ENCODE data around the gene ACP7. TPM values are rescaled to one million over a fixed set of nuclear protein-coding genes. Genes with fewer than 3 reads are reported as not detected.

The ACP7 gene
- total and polyA plus RNA-seq, 2 of the 8 experiments (the other 6 are each of a cell fraction or from before 2014, with no cell fraction given) = 0.27 to 0.50 TPM

DNA sequence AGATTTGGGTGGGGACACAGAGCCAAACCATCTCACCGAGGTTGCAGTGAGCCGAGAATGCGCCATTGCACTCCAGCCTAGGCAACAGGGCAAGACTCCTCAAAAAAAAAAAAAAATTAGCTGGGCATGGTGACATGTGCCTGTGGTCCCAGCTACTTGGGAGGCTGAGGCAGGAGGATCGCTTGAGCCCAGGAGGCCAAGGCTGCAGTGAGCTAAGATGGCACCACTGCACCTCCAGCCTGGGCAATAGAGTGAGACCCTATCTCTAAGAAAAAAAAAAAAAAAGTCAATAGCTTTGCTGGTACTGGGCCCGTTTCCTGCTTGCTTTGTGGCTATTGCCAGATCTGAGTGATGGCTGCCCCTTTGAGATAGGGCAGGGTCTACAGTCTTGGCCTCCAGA is 13.1 kb downstream of the ACP7 start:
- H3K14ac ChIP-seq (ENCODE audit: insufficient read length) = no peak overlapping the region
- H3K4me1 ChIP-seq (replicated peaks in 1 of 4; ENCODE audit: control insufficient read depth in 3 of 4, insufficient read depth in 4 of 4, low read length in 3 of 4) = no peaks in the 10 kb centered on the region
- DNase-seq (ENCODE audit: low read depth in 1 of 2, low spot score in 2 of 2) (no peak), FAIRE-seq (no peak)
- peaks cover 0 to 9% (median 6%) of the 10 kb centered on the region in 4 experiments; a peak in 5 of 7 replicates for H3K27me3 ChIP-seq (replicated peaks in 1 of 4; ENCODE audit: control insufficient read depth in 3 of 4, extremely low read depth in 1 of 4, insufficient read depth in 3 of 4, low read length in 3 of 4)
- H3K23ac ChIP-seq (ENCODE audit: insufficient read length) = no peak overlapping the region
- H2BK20ac ChIP-seq (ENCODE audit: low read length) = no peak overlapping the region
- no peak overlapping the region for H2BK15ac ChIP-seq (ENCODE audit: low read length)
- no peak overlapping the region for H4K91ac ChIP-seq (replicated peaks; ENCODE audit: insufficient read length, low read length)
- H3K79me2 ChIP-seq (ENCODE audit: control insufficient read depth in 1 of 2, insufficient read depth in 2 of 2, low read length in 2 of 2) = no peaks in the 10 kb centered on the region
- no peaks in the 10 kb centered on the region for H4K20me1 ChIP-seq (replicated peaks in 1 of 2; ENCODE audit: control insufficient read depth in 1 of 2, insufficient read depth in 2 of 2, low read length in 2 of 2)
- H4K5ac ChIP-seq (ENCODE audit: insufficient read length, low read depth, low read length) = no peak overlapping the region
- CTCF ChIA-PET (ENCODE audit: partially characterized antibody) = interaction anchor here (0.5 to 2.2 kb wide), 5 partner anchors 15 to 127 kb away, joined by 3 to 5 read pairs (median 3); no protein-coding TSS in a partner anchor
- no peak overlapping the region for H3K4ac ChIP-seq (replicated peaks; ENCODE audit: insufficient read length, low read depth, low read length)
- no peak overlapping the region for H4K8ac ChIP-seq (ENCODE audit: extremely low read depth, insufficient read depth, low read length)
- no peak overlapping the region for H2BK120ac ChIP-seq (replicated peaks; ENCODE audit: low read depth, low read length)
- H3K4me2 ChIP-seq (ENCODE audit: insufficient read depth in 1 of 2, low read depth in 2 of 2, low read length in 2 of 2) = no peak overlapping the region
- TF ChIP-seq SIRT6 (IDR thresholded peaks at IDR 0.05; ENCODE audit: low read length) = no peak
- no peak for TF ChIP-seq YY1 (IDR thresholded peaks at IDR 0.05; ENCODE audit: low read depth, low read length)
- TF ChIP-seq SP1 (IDR thresholded peaks at IDR 0.05; ENCODE audit: low read depth, low read length) = no peak
- no peak for TF ChIP-seq KDM1A (IDR thresholded peaks at IDR 0.05; ENCODE audit: borderline replicate concordance, low read length)
- no peak for TF ChIP-seq NANOG (IDR thresholded peaks at IDR 0.05; ENCODE audit: insufficient read depth, low read depth, low read length, poor library complexity, severe bottlenecking)
- no peak for TF ChIP-seq BRCA1 (IDR thresholded peaks at IDR 0.05; ENCODE audit: low read depth, low read length)
- TF ChIP-seq NRF1 (IDR thresholded peaks at IDR 0.05; ENCODE audit: low read depth, low read length) = no peak
- TF ChIP-seq ZNF274 (IDR thresholded peaks at IDR 0.05; ENCODE audit: borderline replicate concordance, extremely low read depth, low read length) = no peak
- TF ChIP-seq EP300 (IDR thresholded peaks at IDR 0.05; ENCODE audit: borderline replicate concordance in 1 of 2, low read depth in 2 of 2, low read length in 2 of 2) = no peak
- TF ChIP-seq POU5F1 (IDR thresholded peaks at IDR 0.05; ENCODE audit: low read depth, low read length) = no peak
- H2AFZ ChIP-seq (ENCODE audit: low read length) = no peak overlapping the region
- no peaks in the 10 kb centered on the region for H3K79me1 ChIP-seq (ENCODE audit: low read depth, low read length)
- H3K9ac ChIP-seq (replicated peaks in 1 of 4; ENCODE audit: extremely low read depth in 1 of 4, low read depth in 3 of 4, low read length in 3 of 4) = no peak overlapping the region
- no peak overlapping the region for H2BK12ac ChIP-seq (ENCODE audit: low read depth, low read length)
- H3K23me2 ChIP-seq (ENCODE audit: low read depth, low read length) = no peaks in the 10 kb centered on the region
- H2BK5ac ChIP-seq (ENCODE audit: low read depth, low read length) = no peak overlapping the region
- POLR2A ChIA-PET (ENCODE audit: partially characterized antibody) = interaction anchor here (0.6 to 1.6 kb wide), 2 partner anchors 15 to 118 kb away, joined by 3 to 5 read pairs; no protein-coding TSS in a partner anchor
- no peaks in the 10 kb centered on the region for H3K9me3 ChIP-seq (ENCODE audit: insufficient read depth in 2 of 2, low read depth in 1 of 2, low read length in 1 of 2)
- no peak overlapping the region for H3K4me3 ChIP-seq (ENCODE audit: extremely low read depth in 1 of 4, insufficient read depth in 2 of 4, low read depth in 3 of 4, low read length in 4 of 4)
- no peaks in the 10 kb centered on the region for H3K36me3 ChIP-seq (ENCODE audit: control insufficient read depth in 2 of 4, insufficient read depth in 4 of 4, low read length in 3 of 4)
- H3K56ac ChIP-seq (replicated peaks; ENCODE audit: insufficient read length, low read depth, low read length) = no peak overlapping the region
- H2AK5ac ChIP-seq (ENCODE audit: low read depth, low read length) = no peak overlapping the region
- no peak overlapping the region for H3K18ac ChIP-seq (ENCODE audit: extremely low read depth, low read length)
- WGBS, 2 experiments (ENCODE audit: extremely low coverage in 1 of 2, insufficient coverage in 1 of 2, insufficient read length in 1 of 2, insufficient replicate concordance in 2 of 2, low coverage in 1 of 2, low lambda C conversion rate in 2 of 2, missing lambda C conversion rate in 1 of 2) = 90% methylated on average over 5 of the region's 5 CpGs; no CpG with 5 or more reads in 1 of the 2 experiments
- H3K27ac ChIP-seq (ENCODE audit: low read depth, low read length) = no peak overlapping the region
